ENCODE measurements around the gene TRAF7. TPM values are rescaled to one million over a fixed set of nuclear protein-coding genes. Genes with fewer than 3 reads are reported as not detected.

TRAF7 gene
- total RNA-seq, 1 donor = 64.3 TPM

DNA sequence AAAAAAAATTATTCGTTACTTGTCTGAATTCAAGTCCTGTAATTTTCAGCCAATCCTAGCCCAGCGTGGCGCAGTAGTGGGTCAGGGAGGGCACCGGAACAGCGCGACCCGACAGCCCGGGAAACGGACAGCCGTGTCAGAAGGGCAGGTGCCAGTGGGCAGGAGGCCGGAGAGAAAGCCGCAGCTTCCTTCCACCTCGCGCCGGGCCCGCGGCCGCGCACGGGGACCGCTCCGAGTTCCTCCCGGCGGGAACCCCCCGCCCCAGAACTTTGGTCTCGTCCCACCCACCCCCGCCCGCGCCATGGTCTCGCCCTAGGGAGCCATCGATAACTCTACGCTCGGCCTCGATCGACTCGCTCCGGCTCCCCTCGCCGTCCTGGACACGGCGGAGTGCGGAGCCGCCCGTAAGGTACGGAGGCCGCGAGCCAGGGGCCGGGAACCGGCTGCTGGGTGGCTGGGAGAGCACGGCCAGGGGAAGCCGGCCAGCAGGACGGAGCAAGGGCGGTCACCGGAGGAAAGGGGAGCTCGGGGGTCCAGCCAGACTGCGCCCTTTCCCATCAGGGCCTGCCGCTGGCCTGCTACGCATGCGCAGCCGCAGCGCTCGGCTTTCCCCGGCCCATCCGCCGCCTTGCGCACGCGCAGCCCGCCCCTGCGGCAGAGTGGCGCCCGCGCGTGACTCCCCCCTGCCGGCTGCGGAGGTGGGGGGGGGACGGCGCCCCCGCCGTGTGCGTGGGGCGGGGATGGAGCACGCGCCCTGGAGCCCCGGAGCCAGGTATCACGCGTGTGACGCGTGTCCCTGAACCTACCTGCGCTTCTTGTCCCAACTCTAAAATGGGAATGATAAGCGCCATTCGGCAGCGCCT, 49.8 kb downstream of the TRAF7 start, which contains the start of gene MLST8:
TSS of gene MLST8 (plus strand) at position 351 of the 863 bp plus-strand sequence. CDS start 632 bp downstream, outside the sequence.
- DNase-seq (ENCODE audit: low read depth) = peak; percentile 87
- H3K4me3 ChIP-seq (ENCODE audit: low read depth, low read length) = peak within 1 kb of the TSS; percentile 93
- TF ChIP-seq CTCF (IDR thresholded peaks at IDR 0.05; ENCODE audit: insufficient read depth, low read length) = no peak

GRCh38 chr16:2205967-2206313, 50.4 kb downstream of the TRAF7 start:
- DNase-seq (ENCODE audit: low read depth) = no peak
- TF ChIP-seq CTCF (IDR thresholded peaks at IDR 0.05; ENCODE audit: insufficient read depth, low read length) = no peak
- H3K4me3 ChIP-seq (ENCODE audit: low read depth, low read length) = peak overlapping the region; percentile 93

- TF ChIP-seq CTCF (IDR thresholded peaks at IDR 0.05; ENCODE audit: insufficient read depth, low read length) = no peak
- H3K4me3 ChIP-seq (ENCODE audit: low read depth, low read length) = peak overlapping the region; percentile 93
- DNase-seq (ENCODE audit: low read depth) = no peak
Measured at GRCh38 chr16:2206420-2206779, 50.8 kb downstream of the TRAF7 start.

DNA sequence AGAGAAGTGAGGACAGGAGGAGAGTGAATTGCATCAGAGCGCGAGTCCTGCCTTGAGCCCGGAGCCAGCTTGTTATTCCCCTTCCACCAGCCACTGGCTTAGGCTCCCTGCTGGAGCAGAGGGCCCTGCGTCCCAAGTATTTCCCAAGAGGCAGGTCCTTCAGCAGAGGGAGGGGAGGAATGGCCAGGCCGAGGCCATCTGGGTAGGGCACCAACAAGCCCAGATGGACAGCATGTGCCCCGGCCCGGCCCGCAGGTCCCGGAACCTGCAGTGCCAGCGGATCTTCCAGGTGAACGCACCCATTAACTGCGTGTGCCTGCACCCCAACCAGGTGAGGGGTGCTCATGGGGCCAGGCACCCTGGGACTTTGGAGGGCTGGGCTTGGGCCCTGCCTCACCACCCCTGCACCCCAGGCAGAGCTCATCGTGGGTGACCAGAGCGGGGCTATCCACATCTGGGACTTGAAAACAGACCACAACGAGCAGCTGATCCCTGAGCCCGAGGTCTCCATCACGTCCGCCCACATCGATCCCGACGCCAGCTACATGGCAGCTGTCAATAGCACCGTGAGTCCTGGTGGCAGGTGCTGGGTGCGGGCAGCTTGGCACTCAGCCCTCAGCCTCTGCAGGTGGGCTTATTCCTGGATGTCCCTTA, 51.3 kb downstream of the TRAF7 start:
- no peak for TF ChIP-seq CTCF (IDR thresholded peaks at IDR 0.05; ENCODE audit: insufficient read depth, low read length)

DNA sequence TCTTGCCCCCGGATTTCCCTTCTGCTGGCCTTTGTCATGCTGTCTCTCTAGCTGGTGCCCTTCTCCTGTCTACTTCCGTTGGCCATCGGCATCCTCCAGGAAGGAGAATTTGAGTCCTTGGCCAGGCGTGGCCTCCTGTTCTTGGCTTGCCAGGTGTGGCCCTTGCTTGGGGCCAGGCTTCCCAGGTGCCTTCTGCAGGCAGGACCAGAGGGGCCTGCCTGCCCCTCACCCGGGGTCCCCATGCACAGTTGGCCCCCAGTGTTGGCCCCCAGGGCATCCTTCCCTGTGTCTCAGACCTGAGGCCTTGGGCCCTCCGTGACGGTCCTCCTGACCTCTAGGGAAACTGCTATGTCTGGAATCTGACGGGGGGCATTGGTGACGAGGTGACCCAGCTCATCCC, 52.3 kb downstream of the TRAF7 start:
- H3K4me3 ChIP-seq (ENCODE audit: low read depth, low read length) = no peak overlapping the region
- TF ChIP-seq CTCF (IDR thresholded peaks at IDR 0.05; ENCODE audit: insufficient read depth, low read length) = no peak
- no peak for DNase-seq (ENCODE audit: low read depth)

More for the DNA sequence above, 51.3 kb downstream of the TRAF7 start:
- peak overlapping the region; percentile 93 for H3K4me3 ChIP-seq (ENCODE audit: low read depth, low read length)
- DNase-seq (ENCODE audit: low read depth) = no peak

GRCh38 chr16:2208308-2208707, 52.7 kb downstream of the TRAF7 start:
- DNase-seq (ENCODE audit: low read depth) = no peak
- TF ChIP-seq CTCF (IDR thresholded peaks at IDR 0.05; ENCODE audit: insufficient read depth, low read length) = no peak
- no peak overlapping the region for H3K4me3 ChIP-seq (ENCODE audit: low read depth, low read length)
